HCT116 (cell line): ENCODE data around the gene SMIM26. TPM values are rescaled to one million over a fixed set of nuclear protein-coding genes. Genes with fewer than 3 reads are reported as not detected.

Source experiments
- ATAC-seq: fragments of 200-7000 bp; cut with Tn5 transposase; 2 replicates; pipeline ENCODE4 v1.9.1; 2020; ENCODE audit warnings: mild to moderate bottlenecking, moderate library complexity
- BruUV-seq: library from RNA; stranded (reverse); fragments of 400-500 nt; replicated peaks from 2 replicates; lab custom pipeline; 2021; lab: Mats Ljungman, UMichigan
- CTCF ChIA-PET: fragments of 300-600 bp; sonication (Branson Sonifier 250); formaldehyde crosslinking; loops from one replicate; lab custom pipeline; 2021; ENCODE audit warnings: antibody characterized with exemption; lab: Charles Lee
- POLR2A ChIA-PET: fragments of 300-600, 350-600 bp; sonication (Branson Sonifier 250); formaldehyde crosslinking; loops from one replicate; lab custom pipeline; 2021; ENCODE audit warnings: antibody characterized with exemption; lab: Charles Lee
- RAD21 ChIA-PET, 2 experiments: fragments of 300-600 bp; sonication (Branson Sonifier 250); formaldehyde crosslinking; loops; one replicate each; lab custom pipeline; 2023; ENCODE audit warnings: low total read pairs in 2 of 2; ENCODE audit not compliant: uncharacterized antibody in 2 of 2, unreplicated experiment in 2 of 2, low non-redundant PET in 1 of 2; lab: Charles Lee
- DNase-seq: peaks from one replicate; pipeline ENCODE4 v3.0.0-alpha.2; 2010; ENCODE audit warnings: low read depth, low spot score
- H2AFZ ChIP-seq: fragments of 200-600 bp; shearing (Covaris generic), sonication (generic); 2 replicates; pipeline ENCODE4 v1.6.1; 2017; ENCODE audit warnings: low read depth, mixed run types, mixed read lengths, antibody characterized with exemption, low read length; ENCODE audit not compliant: poor library complexity, severe bottlenecking
- H3K27ac ChIP-seq: 2 replicates; pipeline ENCODE4 v1.5.1; 2012; ENCODE audit warnings: low read depth, low read length
- H3K27me3 ChIP-seq: fragments of 200-600 bp; sonication (generic); 2 replicates; pipeline ENCODE4 v1.6.1; 2016; ENCODE audit warnings: mixed run types, low read length, mixed read lengths; ENCODE audit not compliant: insufficient read depth
- H3K36me3 ChIP-seq, 2 experiments: fragments of 200-500 bp in 1 of 2; fragments of 200-600 bp in 1 of 2; sonication (Bioruptor generic) in 1 of 2; sonication (generic) in 1 of 2; 2 replicates each; pipeline versions ENCODE4 v1.5.1 to v1.6.1; 2014 to 2016; ENCODE audit warnings: low read length in 2 of 2, inconsistent platforms in 1 of 2, mixed read lengths in 1 of 2, mixed run types in 1 of 2; ENCODE audit not compliant: insufficient read depth in 2 of 2, control insufficient read depth in 1 of 2
- H3K4me1 ChIP-seq, 2 experiments: fragments of 200-600 bp in 1 of 2; sonication (generic) in 1 of 2; 2 replicates each; pipeline versions ENCODE4 v1.5.1 to v1.6.1; 2012 to 2017; ENCODE audit warnings: low read length in 2 of 2, inconsistent platforms in 1 of 2, mild to moderate bottlenecking in 1 of 2, mixed read lengths in 1 of 2, mixed run types in 1 of 2, moderate library complexity in 1 of 2; ENCODE audit not compliant: insufficient read depth in 2 of 2, control insufficient read depth in 1 of 2
- H3K4me2 ChIP-seq: fragments of 200-600 bp; sonication (generic); 2 replicates; pipeline ENCODE4 v1.6.1; 2017; ENCODE audit warnings: mixed run types, low read length, mixed read lengths
- H3K4me3 ChIP-seq, 2 experiments: fragments of 200-600 bp in 1 of 2; sonication (generic) in 1 of 2; replicated peaks in 1 of 2; 2 replicates each; pipeline ENCODE4 v1.5.1; 2011 to 2016; ENCODE audit warnings: low read length in 2 of 2, control low read depth in 1 of 2, low read depth in 1 of 2, mild to moderate bottlenecking in 1 of 2, mixed read lengths in 1 of 2, mixed run types in 1 of 2
- H3K79me2 ChIP-seq: fragments of 200-600 bp; sonication (generic); 2 replicates; pipeline ENCODE4 v1.6.1; 2017; ENCODE audit warnings: mild to moderate bottlenecking, mixed run types, low read length, moderate library complexity, mixed read lengths; ENCODE audit not compliant: insufficient read depth
- H3K9ac ChIP-seq: fragments of 200-600 bp; sonication (generic); 2 replicates; pipeline ENCODE4 v1.6.1; 2016; ENCODE audit warnings: low read length, mixed read lengths
- H3K9me2 ChIP-seq: fragments of 200-600 bp; sonication (generic), shearing (Covaris generic); 2 replicates; pipeline ENCODE4 v1.6.1; 2017; ENCODE audit warnings: mixed run types, mild to moderate bottlenecking, moderate library complexity; ENCODE audit not compliant: insufficient read depth
- H3K9me3 ChIP-seq, 2 experiments: fragments of 200-500 bp in 1 of 2; fragments of 200-600 bp in 1 of 2; sonication (Bioruptor generic) in 1 of 2; sonication (generic) in 1 of 2; 2 replicates each; pipeline ENCODE4 v1.6.1; 2014 to 2017; ENCODE audit warnings: low read length in 2 of 2, mixed read lengths in 2 of 2, inconsistent platforms in 1 of 2, low read depth in 1 of 2, mild to moderate bottlenecking in 1 of 2, mixed run types in 1 of 2, moderate library complexity in 1 of 2; ENCODE audit not compliant: control insufficient read depth in 1 of 2, insufficient read depth in 1 of 2
- H4K20me1 ChIP-seq: fragments of 200-600 bp; sonication (generic), shearing (Covaris generic); 2 replicates; pipeline ENCODE4 v1.6.1; 2017; ENCODE audit warnings: mixed run types, mild to moderate bottlenecking, moderate library complexity; ENCODE audit not compliant: insufficient read depth
- CBX3 ChIP-seq: IDR thresholded peaks from 2 replicates; pipeline ENCODE4 v1.6.1; 2012; ENCODE audit warnings: low read depth
- CEBPB ChIP-seq: IDR thresholded peaks from 2 replicates; pipeline ENCODE4 v1.6.1; 2012; ENCODE audit warnings: low read depth
- ELF1 ChIP-seq: IDR thresholded peaks from 2 replicates; pipeline ENCODE4 v1.6.1; 2012; ENCODE audit warnings: low read depth, borderline replicate concordance
- EZH2 ChIP-seq: fragments of 200-600 bp; sonication (generic); IDR thresholded peaks from 2 replicates; pipeline ENCODE4 v1.6.1; 2017; ENCODE audit warnings: antibody characterized with exemption, mixed run types
- FOSL1 ChIP-seq: IDR thresholded peaks from 2 replicates; pipeline ENCODE4 v1.6.1; 2012; ENCODE audit warnings: low read depth
- JUND ChIP-seq: IDR thresholded peaks from 2 replicates; pipeline ENCODE4 v1.6.1; 2012
- RAD21 ChIP-seq: IDR thresholded peaks from 2 replicates; pipeline ENCODE4 v1.6.1; 2012; ENCODE audit warnings: low read depth, mild to moderate bottlenecking
- SIN3A ChIP-seq: IDR thresholded peaks from 2 replicates; pipeline ENCODE4 v1.6.1; 2012; ENCODE audit warnings: low read depth
- SP1 ChIP-seq: IDR thresholded peaks from 2 replicates; pipeline ENCODE4 v1.6.1; 2012; ENCODE audit warnings: low read depth
- TCF7L2 ChIP-seq: IDR thresholded peaks from 2 replicates; pipeline ENCODE4 v1.7.0; 2011; ENCODE audit warnings: borderline replicate concordance, inconsistent platforms; ENCODE audit not compliant: insufficient read depth, insufficient read length; ENCODE audit errors: extremely low read depth
- YY1 ChIP-seq: IDR thresholded peaks from 2 replicates; pipeline ENCODE4 v1.6.1; 2011; ENCODE audit warnings: low read length, low read depth, moderate library complexity, mild to moderate bottlenecking; ENCODE audit not compliant: insufficient replicate concordance; ENCODE audit errors: extremely low read depth
- ZFX ChIP-seq: fragments of 450-650 bp; IDR thresholded peaks from 2 replicates; pipeline ENCODE4 v1.6.1; 2017
- ZNF274 ChIP-seq: fragments of 200-500 bp; sonication (Bioruptor generic); IDR thresholded peaks from 2 replicates; pipeline ENCODE4 v1.6.1; 2014; ENCODE audit warnings: mild to moderate bottlenecking, low read depth, low read length, inconsistent platforms
- intact Hi-C: fragments of 100-400 bp; cut with micrococcal nuclease; formaldehyde crosslinking; loops from 2 replicates; pipeline ENCODE4 v1.10.0; 2022
- total RNA-seq: library from RNA; stranded (reverse); gene quantifications from one replicate; pipeline ENCODE4 v1.2.1, GENCODE V29; 2021; ENCODE audit not compliant: unreplicated experiment
- TF ChIP-seq, protein P1 (sequence below): IDR thresholded peaks from 2 replicates; pipeline ENCODE4 v1.6.1; 2011; ENCODE audit warnings: mild to moderate bottlenecking, low read length, moderate library complexity; ENCODE audit not compliant: insufficient replicate concordance; ENCODE audit errors: extremely low read depth
- TF ChIP-seq, protein P2 (sequence below): IDR thresholded peaks from 2 replicates; pipeline ENCODE4 v1.6.1; 2012
- TF ChIP-seq, protein P3 (sequence below): IDR thresholded peaks from 2 replicates; pipeline ENCODE4 v1.6.1; 2012
- TF ChIP-seq, protein P4 (sequence below): IDR thresholded peaks from 2 replicates; pipeline ENCODE4 v1.6.1; 2012; ENCODE audit warnings: low read depth
- TF ChIP-seq, protein P5 (sequence below), 3 experiments: fragments of 200-600 bp in 1 of 3; sonication (generic) in 1 of 3; IDR thresholded peaks in 2 of 3; conservative IDR thresholded peaks in 1 of 3; 2 replicates each; pipeline ENCODE4 v1.5.1; 2012 to 2017; ENCODE audit warnings: low read depth in 2 of 3, low read length in 2 of 3, antibody characterized with exemption in 1 of 3, borderline replicate concordance in 1 of 3, control low read depth in 1 of 3, mild to moderate bottlenecking in 1 of 3, mixed read lengths in 1 of 3, mixed run types in 1 of 3, moderate library complexity in 1 of 3; ENCODE audit not compliant: insufficient read depth in 1 of 3

SMIM26 gene
- total RNA-seq, 1 experiment from 2014 or later: 80.1 TPM

DNA sequence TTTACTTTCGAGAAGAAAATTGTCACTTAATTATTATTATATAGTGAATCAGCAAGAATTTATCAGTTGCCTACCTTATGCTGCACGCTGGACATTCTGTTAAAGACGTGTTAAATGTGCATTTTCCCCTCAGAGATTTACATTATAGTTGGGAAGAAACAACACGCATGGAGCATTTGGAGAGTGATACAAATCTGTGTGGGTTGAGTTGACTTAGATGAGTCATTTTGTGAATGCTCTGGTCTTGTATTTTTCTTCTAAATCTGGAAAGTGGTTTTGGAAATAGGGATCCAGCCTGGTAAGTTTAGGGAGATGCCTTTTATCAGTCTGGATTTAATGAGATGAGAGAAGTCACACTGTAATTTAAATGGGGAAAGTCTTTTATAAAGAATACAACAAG is 24.0 kb upstream of the SMIM26 start:
- RAD21 ChIA-PET: no interaction called here
- peaks cover 0 to 14% of the 10 kb centered on the region in 2 experiments; a peak in 2 of 4 replicates for H3K4me1 ChIP-seq
- no peak overlapping the region for H3K27ac ChIP-seq
- no peaks in the 10 kb centered on the region for H3K79me2 ChIP-seq
- POLR2A ChIA-PET: no interaction called here
- intact Hi-C loops: no loop called here
- no peaks in the 10 kb centered on the region for H4K20me1 ChIP-seq
- ATAC-seq: no peak
- no peaks in the 10 kb centered on the region for H3K9me2 ChIP-seq
- H3K4me3 ChIP-seq: no peak overlapping the region
- no peak overlapping the region for H3K9ac ChIP-seq
- no peak overlapping the region for H3K4me2 ChIP-seq
- H3K27me3 ChIP-seq: no peaks in the 10 kb centered on the region
- no peak for DNase-seq
- peaks cover 20 to 36% of the 10 kb centered on the region in 2 experiments for H3K36me3 ChIP-seq
- TF ChIP-seq, protein P1, sequence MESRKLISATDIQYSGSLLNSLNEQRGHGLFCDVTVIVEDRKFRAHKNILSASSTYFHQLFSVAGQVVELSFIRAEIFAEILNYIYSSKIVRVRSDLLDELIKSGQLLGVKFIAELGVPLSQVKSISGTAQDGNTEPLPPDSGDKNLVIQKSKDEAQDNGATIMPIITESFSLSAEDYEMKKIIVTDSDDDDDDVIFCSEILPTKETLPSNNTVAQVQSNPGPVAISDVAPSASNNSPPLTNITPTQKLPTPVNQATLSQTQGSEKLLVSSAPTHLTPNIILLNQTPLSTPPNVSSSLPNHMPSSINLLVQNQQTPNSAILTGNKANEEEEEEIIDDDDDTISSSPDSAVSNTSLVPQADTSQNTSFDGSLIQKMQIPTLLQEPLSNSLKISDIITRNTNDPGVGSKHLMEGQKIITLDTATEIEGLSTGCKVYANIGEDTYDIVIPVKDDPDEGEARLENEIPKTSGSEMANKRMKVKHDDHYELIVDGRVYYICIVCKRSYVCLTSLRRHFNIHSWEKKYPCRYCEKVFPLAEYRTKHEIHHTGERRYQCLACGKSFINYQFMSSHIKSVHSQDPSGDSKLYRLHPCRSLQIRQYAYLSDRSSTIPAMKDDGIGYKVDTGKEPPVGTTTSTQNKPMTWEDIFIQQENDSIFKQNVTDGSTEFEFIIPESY: no peak
- TF ChIP-seq, protein P2, sequence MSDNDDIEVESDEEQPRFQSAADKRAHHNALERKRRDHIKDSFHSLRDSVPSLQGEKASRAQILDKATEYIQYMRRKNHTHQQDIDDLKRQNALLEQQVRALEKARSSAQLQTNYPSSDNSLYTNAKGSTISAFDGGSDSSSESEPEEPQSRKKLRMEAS: no peak
- TF ChIP-seq ZNF274: no peak
- TF ChIP-seq JUND: no peak
- TF ChIP-seq YY1: no peak
- TF ChIP-seq CEBPB: no peak
- no peak for TF ChIP-seq ELF1
- TF ChIP-seq, protein P3, sequence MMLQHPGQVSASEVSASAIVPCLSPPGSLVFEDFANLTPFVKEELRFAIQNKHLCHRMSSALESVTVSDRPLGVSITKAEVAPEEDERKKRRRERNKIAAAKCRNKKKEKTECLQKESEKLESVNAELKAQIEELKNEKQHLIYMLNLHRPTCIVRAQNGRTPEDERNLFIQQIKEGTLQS: no peak
- TF ChIP-seq SIN3A: no peak
- no peak for TF ChIP-seq ZFX
- no peak for TF ChIP-seq FOSL1
- TF ChIP-seq, protein P4, sequence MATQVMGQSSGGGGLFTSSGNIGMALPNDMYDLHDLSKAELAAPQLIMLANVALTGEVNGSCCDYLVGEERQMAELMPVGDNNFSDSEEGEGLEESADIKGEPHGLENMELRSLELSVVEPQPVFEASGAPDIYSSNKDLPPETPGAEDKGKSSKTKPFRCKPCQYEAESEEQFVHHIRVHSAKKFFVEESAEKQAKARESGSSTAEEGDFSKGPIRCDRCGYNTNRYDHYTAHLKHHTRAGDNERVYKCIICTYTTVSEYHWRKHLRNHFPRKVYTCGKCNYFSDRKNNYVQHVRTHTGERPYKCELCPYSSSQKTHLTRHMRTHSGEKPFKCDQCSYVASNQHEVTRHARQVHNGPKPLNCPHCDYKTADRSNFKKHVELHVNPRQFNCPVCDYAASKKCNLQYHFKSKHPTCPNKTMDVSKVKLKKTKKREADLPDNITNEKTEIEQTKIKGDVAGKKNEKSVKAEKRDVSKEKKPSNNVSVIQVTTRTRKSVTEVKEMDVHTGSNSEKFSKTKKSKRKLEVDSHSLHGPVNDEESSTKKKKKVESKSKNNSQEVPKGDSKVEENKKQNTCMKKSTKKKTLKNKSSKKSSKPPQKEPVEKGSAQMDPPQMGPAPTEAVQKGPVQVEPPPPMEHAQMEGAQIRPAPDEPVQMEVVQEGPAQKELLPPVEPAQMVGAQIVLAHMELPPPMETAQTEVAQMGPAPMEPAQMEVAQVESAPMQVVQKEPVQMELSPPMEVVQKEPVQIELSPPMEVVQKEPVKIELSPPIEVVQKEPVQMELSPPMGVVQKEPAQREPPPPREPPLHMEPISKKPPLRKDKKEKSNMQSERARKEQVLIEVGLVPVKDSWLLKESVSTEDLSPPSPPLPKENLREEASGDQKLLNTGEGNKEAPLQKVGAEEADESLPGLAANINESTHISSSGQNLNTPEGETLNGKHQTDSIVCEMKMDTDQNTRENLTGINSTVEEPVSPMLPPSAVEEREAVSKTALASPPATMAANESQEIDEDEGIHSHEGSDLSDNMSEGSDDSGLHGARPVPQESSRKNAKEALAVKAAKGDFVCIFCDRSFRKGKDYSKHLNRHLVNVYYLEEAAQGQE: no peak
- TF ChIP-seq, protein P5, sequence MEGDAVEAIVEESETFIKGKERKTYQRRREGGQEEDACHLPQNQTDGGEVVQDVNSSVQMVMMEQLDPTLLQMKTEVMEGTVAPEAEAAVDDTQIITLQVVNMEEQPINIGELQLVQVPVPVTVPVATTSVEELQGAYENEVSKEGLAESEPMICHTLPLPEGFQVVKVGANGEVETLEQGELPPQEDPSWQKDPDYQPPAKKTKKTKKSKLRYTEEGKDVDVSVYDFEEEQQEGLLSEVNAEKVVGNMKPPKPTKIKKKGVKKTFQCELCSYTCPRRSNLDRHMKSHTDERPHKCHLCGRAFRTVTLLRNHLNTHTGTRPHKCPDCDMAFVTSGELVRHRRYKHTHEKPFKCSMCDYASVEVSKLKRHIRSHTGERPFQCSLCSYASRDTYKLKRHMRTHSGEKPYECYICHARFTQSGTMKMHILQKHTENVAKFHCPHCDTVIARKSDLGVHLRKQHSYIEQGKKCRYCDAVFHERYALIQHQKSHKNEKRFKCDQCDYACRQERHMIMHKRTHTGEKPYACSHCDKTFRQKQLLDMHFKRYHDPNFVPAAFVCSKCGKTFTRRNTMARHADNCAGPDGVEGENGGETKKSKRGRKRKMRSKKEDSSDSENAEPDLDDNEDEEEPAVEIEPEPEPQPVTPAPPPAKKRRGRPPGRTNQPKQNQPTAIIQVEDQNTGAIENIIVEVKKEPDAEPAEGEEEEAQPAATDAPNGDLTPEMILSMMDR (IDR thresholded peaks at IDR 0.05 in 2 of 3, conservative IDR thresholded peaks at IDR 0.05 in 1 of 3; ENCODE audit: borderline replicate concordance in 1 of 3, insufficient read depth in 1 of 3, low read depth in 2 of 3, low read length in 2 of 3): no peak
- no peak for TF ChIP-seq EZH2
- no peak for TF ChIP-seq RAD21
- TF ChIP-seq SP1: no peak
- TF ChIP-seq CBX3: no peak
- no peak for TF ChIP-seq TCF7L2
- no TSS peak for BruUV-seq
- no peaks in the 10 kb centered on the region for H3K9me3 ChIP-seq
- no peak overlapping the region for H2AFZ ChIP-seq
- CTCF ChIA-PET: no interaction called here
